ENCODE data around the gene MRPL49. TPM values are rescaled to one million over a fixed set of nuclear protein-coding genes. Genes with fewer than 3 reads are reported as not detected.

MRPL49 gene
- total and polyA plus RNA-seq, 2 of the 13 experiments (the other 11 are each of a cell fraction or from before 2014, with no cell fraction given) = 39.2 to 53.3 TPM

GRCh38 chr11:65110354-65110861 lies 11.7 kb upstream of the MRPL49 start (continued):
- TF ChIP-seq CEBPZ (IDR thresholded peaks at IDR 0.05; ENCODE audit: low read length) = no peak
- TF ChIP-seq NR3C1 (CRISPR knock-in tag; IDR thresholded peaks at IDR 0.05) = no peak
- no peak for TF ChIP-seq JDP2 (CRISPR knock-in tag; IDR thresholded peaks at IDR 0.05; ENCODE audit: borderline replicate concordance)
- TF ChIP-seq ZNF274 (CRISPR knock-in tag; IDR thresholded peaks at IDR 0.05) = no peak
- no peak for TF ChIP-seq NCOA2 (CRISPR knock-in tag; IDR thresholded peaks at IDR 0.05)
- no peak for TF ChIP-seq ZSCAN31 (CRISPR knock-in tag; IDR thresholded peaks at IDR 0.05; ENCODE audit: low read depth)
- TF ChIP-seq POGZ (CRISPR knock-in tag; IDR thresholded peaks at IDR 0.05) = no peak
- TF ChIP-seq PBX2 (CRISPR knock-in tag; IDR thresholded peaks at IDR 0.05) = no peak
- TF ChIP-seq ZUFSP (CRISPR knock-in tag; IDR thresholded peaks at IDR 0.05; ENCODE audit: borderline replicate concordance) = no peak
- no peak for TF ChIP-seq ZNF678 (CRISPR knock-in tag; IDR thresholded peaks at IDR 0.05)

Data from HepG2 (cell line).